HFF-Myc (cell line): ENCODE results near the gene ERAS.

ENCODE experiments used
- DNase-seq: peaks from one replicate; pipeline ENCODE4 v3.0.0-alpha.2; 2011; ENCODE audit warnings: low read depth; ENCODE audit errors: extremely low read depth
- H3K4me3 ChIP-seq: replicated peaks from 2 replicates; pipeline ENCODE4 v1.5.1; 2011; ENCODE audit warnings: low read depth, mild to moderate bottlenecking, control low read depth, low read length
- TF ChIP-seq, protein P1 (sequence below): IDR thresholded peaks from 2 replicates; pipeline ENCODE4 v1.5.1; 2012; ENCODE audit warnings: mild to moderate bottlenecking, low read depth, low read length, control low read depth; ENCODE audit errors: missing control alignments

ERAS gene

DNA sequence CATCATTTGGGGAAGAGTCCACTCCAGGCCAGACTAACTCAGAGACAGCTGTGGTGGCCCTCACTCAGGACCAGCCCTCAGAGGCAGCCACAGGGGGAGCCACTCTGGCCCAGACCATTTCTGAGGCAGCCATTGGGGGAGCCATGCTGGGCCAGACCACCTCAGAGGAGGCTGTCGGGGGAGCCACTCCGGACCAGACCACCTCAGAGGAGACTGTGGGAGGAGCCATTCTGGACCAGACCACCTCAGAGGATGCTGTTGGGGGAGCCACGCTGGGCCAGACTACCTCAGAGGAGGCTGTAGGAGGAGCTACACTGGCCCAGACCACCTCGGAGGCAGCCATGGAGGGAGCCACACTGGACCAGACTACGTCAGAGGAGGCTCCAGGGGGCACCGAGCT lies 3.3 kb upstream of the ERAS start:
- DNase-seq, result no peak

DNA sequence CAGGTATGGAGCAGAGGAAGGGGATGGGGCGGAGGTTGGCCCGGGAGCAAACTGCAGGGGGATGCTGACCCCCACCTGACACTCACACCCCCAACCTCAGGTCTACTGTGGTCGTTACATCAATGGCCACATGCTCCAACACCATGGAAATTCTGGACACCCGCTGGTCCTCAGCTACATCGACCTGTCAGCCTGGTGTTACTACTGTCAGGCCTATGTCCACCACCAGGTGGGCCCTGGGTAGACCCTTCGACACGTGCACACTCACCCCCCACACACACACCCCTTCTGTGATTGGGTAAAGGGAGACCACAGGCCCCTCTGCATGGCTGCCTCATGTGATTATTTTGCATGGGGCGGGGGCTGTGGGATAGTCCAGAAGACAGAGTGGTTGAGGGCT lies 2.2 kb upstream of the ERAS start:
- TF ChIP-seq, protein P1, sequence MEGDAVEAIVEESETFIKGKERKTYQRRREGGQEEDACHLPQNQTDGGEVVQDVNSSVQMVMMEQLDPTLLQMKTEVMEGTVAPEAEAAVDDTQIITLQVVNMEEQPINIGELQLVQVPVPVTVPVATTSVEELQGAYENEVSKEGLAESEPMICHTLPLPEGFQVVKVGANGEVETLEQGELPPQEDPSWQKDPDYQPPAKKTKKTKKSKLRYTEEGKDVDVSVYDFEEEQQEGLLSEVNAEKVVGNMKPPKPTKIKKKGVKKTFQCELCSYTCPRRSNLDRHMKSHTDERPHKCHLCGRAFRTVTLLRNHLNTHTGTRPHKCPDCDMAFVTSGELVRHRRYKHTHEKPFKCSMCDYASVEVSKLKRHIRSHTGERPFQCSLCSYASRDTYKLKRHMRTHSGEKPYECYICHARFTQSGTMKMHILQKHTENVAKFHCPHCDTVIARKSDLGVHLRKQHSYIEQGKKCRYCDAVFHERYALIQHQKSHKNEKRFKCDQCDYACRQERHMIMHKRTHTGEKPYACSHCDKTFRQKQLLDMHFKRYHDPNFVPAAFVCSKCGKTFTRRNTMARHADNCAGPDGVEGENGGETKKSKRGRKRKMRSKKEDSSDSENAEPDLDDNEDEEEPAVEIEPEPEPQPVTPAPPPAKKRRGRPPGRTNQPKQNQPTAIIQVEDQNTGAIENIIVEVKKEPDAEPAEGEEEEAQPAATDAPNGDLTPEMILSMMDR, result no peak
- no peak overlapping the region for H3K4me3 ChIP-seq
- DNase-seq, result no peak

More for the DNA sequence above, 3.3 kb upstream of the ERAS start:
- H3K4me3 ChIP-seq, result no peak overlapping the region
- TF ChIP-seq, protein P1, result no peak

DNA sequence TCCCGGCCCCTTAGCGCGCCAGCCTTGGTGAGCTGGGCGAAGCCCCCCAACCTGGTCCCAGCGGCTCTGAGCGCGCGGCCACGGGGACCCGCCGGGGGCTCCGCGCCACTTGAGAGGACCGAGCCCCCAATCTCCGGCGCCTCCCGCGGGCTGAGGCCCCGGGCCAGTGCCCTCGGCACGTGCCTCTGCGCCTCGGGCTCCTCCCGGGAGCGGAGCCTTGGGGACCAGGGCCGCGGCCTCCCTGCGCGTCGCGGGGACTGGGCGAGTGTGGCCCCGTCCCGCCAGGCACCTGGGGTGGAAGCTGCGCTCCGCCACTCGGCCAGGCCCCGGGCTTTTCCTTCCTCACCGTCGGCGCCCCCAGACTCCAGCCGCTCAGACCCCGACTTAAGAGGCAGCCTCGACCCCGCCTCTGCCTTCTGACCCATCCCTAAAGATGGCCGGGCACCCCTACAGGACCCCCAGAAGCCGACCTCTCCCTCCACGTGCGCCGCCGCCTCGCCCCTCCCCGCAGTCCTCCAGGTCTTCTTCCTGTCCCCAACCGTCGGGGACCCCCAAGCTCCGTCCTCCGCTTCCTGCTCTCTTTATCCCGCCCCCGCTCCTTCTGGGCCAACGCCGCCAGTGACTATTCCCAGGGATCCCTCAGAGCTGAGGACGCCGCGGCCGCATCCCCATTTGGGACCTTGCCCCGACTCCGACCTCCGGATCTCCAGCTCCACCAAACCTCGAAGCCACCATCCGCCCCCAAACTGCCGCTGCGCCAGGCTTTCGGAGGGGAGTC lies 752 bp downstream of the ERAS start:
- H3K4me3 ChIP-seq, result no peak overlapping the region

DNA sequence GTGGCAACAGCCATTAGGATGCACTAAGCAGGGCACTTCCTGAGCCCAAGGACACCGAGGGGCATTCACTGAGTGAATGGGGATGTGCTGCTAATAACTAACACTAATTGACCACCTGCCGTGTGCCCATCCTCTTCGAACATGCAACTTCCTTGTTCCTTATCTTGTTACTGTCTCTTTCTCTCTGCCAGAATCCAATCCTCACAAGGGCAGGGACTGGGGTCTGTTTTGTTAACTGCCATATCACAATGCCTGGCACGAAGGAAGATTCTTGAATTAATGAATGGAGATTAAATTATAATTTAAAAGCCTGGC lies 1.3 kb downstream of the ERAS start:
- DNase-seq, result no peak
- TF ChIP-seq, protein P1, result no peak
- H3K4me3 ChIP-seq, result no peak overlapping the region

More for the DNA sequence above, 752 bp downstream of the ERAS start:
- DNase-seq, result no peak
- TF ChIP-seq, protein P1, result no peak

DNA sequence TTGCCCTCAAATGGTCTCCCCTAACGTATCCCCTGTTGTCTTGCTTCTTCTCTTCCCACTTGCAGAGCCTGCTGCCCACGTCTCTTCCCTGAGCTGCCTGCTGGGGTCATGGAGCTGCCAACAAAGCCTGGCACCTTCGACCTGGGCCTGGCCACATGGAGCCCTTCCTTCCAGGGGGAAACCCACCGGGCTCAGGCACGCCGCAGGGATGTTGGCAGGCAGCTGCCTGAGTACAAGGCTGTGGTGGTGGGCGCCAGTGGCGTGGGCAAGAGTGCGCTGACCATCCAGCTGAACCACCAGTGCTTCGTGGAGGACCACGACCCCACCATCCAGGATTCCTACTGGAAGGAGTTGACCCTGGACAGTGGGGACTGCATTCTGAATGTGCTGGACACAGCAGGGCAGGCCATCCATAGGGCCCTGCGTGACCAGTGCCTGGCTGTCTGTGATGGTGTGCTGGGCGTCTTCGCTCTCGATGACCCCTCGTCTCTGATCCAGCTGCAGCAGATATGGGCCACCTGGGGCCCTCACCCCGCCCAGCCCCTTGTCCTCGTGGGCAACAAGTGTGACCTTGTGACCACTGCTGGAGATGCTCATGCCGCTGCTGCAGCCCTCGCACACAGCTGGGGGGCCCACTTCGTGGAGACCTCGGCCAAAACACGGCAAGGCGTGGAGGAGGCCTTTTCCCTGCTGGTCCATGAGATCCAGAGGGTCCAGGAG lies 2.9 kb downstream of the ERAS start:
- TF ChIP-seq, protein P1, result no peak
- no peak for DNase-seq
- no peak overlapping the region for H3K4me3 ChIP-seq

DNA sequence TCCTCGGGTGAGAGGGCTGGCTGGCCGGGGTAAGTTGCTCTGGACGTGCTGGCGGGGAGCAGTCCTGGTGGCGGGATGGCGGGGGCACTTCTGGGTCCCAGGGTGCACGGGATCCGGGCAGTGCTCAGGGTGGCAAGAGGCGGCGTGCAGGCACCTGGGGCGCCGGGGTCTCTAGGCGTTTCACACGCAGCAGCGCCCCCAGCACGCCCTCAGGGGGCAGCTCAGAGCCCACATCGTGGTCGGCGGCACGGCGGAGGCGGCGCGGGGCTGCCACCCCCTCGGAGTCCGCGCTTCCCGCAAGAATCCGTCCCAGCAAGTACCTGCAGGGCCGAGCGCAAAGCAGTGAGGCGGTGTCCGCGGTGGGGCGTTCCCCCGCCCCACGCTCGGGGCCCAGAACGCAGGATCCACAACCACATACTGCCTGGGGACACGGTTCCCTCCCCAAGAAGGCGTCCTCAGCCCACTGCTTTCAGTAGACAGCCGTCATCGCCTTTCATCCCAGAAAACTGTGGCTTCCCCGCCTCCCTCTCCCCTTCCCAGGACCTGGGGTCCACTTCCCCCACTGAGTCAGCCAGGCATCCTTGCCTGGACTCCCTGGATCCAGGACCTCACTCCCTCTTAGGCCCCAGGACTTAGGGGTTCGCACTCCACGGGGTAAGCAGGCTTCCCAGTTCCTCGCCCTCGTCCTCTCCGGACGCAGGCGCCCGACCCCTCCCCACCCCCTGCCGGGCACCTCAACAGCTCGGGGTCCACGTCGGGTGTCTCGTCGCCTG lies 5.0 kb downstream of the ERAS start:
- no peak for DNase-seq
- H3K4me3 ChIP-seq, result no peak overlapping the region
- TF ChIP-seq, protein P1, result no peak
